ENCODE results near the gene RAB13. TPM values are rescaled to one million over a fixed set of nuclear protein-coding genes. Genes with fewer than 3 reads are reported as not detected.

RAB13 gene
- total RNA-seq, 1 donor from 2014 or later = 41.9 TPM

GRCh38 chr1:153945795-153946621 is 40.1 kb downstream of the RAB13 start:
- peak overlapping the region; percentile 88 for H3K4me3 ChIP-seq (ENCODE audit: low read depth, low read length)
- no peak for DNase-seq (ENCODE audit: low read depth)
- TF ChIP-seq, protein P1, sequence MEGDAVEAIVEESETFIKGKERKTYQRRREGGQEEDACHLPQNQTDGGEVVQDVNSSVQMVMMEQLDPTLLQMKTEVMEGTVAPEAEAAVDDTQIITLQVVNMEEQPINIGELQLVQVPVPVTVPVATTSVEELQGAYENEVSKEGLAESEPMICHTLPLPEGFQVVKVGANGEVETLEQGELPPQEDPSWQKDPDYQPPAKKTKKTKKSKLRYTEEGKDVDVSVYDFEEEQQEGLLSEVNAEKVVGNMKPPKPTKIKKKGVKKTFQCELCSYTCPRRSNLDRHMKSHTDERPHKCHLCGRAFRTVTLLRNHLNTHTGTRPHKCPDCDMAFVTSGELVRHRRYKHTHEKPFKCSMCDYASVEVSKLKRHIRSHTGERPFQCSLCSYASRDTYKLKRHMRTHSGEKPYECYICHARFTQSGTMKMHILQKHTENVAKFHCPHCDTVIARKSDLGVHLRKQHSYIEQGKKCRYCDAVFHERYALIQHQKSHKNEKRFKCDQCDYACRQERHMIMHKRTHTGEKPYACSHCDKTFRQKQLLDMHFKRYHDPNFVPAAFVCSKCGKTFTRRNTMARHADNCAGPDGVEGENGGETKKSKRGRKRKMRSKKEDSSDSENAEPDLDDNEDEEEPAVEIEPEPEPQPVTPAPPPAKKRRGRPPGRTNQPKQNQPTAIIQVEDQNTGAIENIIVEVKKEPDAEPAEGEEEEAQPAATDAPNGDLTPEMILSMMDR (conservative IDR thresholded peaks at IDR 0.05; ENCODE audit: low read depth, low read length) = no peak

- TF ChIP-seq, protein P1 (conservative IDR thresholded peaks at IDR 0.05; ENCODE audit: low read depth, low read length) = no peak
Measured at GRCh38 chr1:153945131-153945794, 40.9 kb downstream of the RAB13 start.

GRCh38 chr1:153944827-153945117 is 41.4 kb downstream of the RAB13 start:
- H3K4me3 ChIP-seq (ENCODE audit: low read depth, low read length) = peak overlapping the region; percentile 88
- TF ChIP-seq, protein P1 (conservative IDR thresholded peaks at IDR 0.05; ENCODE audit: low read depth, low read length) = no peak
- DNase-seq (ENCODE audit: low read depth) = no peak

More at GRCh38 chr1:153945131-153945794, 40.9 kb downstream of the RAB13 start:
- DNase-seq (ENCODE audit: low read depth) = no peak
- peak overlapping the region; percentile 88 for H3K4me3 ChIP-seq (ENCODE audit: low read depth, low read length)

DNA sequence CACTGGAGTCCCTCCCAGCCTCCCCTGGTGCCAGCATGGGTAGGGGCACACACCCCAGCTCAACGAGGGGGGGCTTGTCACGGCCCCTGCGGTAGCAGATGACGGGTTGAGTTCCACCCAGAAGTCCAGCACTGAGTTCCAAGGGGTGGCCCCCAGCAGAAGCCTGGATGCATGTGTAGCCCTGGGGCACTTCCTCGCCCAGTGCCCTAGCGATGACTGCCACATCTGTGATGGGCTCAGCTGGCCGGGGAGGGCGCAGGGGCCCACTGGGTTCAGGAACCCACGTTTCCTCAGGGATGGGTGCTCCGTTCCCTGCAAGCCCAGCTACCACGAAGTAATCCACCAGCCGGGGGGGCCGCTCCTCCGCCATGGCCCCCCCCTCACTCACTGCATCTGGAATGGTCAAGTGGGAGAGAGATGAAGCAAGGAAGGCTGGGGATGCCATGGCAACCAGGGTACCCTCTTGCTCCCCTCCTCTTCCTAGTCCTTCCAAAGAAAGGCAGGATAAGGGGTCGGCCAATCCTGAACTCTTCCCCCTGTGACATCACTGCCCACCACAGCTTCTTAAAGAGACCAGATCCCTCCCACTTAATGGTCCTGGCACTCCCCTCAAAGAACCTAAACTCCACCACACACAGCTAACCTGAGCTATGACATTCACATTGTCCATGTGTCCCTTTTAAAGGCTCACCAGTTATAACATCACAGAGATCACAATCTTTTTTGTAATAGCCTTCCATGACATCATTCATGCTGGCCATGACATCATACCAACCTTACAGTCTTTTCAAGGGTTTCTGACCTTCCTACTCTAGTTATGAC is 41.9 kb downstream of the RAB13 start:
- TF ChIP-seq, protein P1 (conservative IDR thresholded peaks at IDR 0.05; ENCODE audit: low read depth, low read length) = no peak
- no peak overlapping the region for H3K4me3 ChIP-seq (ENCODE audit: low read depth, low read length)
- DNase-seq (ENCODE audit: low read depth) = no peak

DNA sequence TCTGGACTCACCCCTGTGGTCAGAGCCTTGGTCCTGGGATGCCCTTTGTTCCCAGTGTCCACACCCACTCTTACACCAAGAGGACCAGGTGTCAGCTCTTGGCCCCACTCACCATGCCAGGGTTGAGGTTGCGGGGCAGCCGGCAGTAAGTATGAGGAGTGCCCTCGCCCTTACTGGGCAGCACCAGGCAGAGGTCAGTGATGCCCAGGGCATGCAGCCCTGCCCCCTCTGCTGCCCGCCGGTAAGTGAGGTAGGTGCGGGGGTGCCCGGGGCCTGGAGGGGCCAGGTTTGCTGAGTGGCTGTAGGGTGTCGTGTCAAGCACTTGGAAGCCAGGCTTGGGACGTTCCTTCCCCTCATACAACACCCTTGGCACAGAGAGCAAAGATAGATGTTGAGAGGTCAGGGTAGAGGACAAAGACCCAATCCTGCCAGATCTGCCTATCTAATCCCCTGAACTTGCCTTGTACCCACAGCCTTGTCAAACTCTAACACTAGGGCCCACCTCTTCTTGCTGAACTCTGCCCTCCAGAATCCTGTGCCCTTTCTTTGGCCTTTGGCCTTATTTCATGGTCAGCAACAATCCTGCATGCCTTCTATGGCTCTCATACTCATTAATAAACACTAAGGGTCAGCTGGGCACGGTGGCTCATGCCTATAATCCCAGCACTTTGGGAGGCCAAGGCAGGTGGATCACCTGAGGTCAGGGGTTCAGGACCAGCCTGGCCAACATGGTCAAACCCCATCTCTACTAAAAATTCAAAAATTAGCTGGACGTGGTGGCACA is 43.2 kb downstream of the RAB13 start:
- no peak overlapping the region for H3K4me3 ChIP-seq (ENCODE audit: low read depth, low read length)
- TF ChIP-seq, protein P1 (conservative IDR thresholded peaks at IDR 0.05; ENCODE audit: low read depth, low read length) = no peak
- no peak for DNase-seq (ENCODE audit: low read depth)

Data from epithelial cell of proximal tubule (primary cell).